Pancreas (tissue), 10 donors: ENCODE results near the gene WWC1. TPM values are rescaled to one million over a fixed set of nuclear protein-coding genes. Genes with fewer than 3 reads are reported as not detected.
A peak's percentile ranks its signal among the peaks of the same experiment; 100 is the strongest.

ENCODE experiments used
- ATAC-seq, 4 donors: fragments of 200-7000 bp; cut with Tn5 transposase; one replicate each; pipeline versions ENCODE4 v1.8.0 to v1.9.1; 2020; ENCODE audit warnings: mild to moderate bottlenecking in 4 of 4, moderate library complexity in 4 of 4
- DNase-seq, 6 donors: peaks; one replicate each; pipeline ENCODE4 v3.0.0-alpha.2; 2020
- FAIRE-seq: peaks from 2 replicates; lab custom pipeline; 2012; peaks lifted over from hg19 to GRCh38; lab: Jason Lieb, UNC
- H3K27ac ChIP-seq, 4 donors: fragments of 200-600 bp; sonication (generic); 1 replicate in 3 of 4; 2 replicates in 1 of 4; pipeline versions ENCODE4 v1.5.0 to v1.8.0; 2020
- H3K27me3 ChIP-seq, 4 donors: fragments of 200-600 bp; one replicate each; pipeline ENCODE4 v1.8.0; 2021
- H3K36me3 ChIP-seq, 3 donors: fragments of 200-600 bp; sonication (generic) in 1 of 3; one replicate each; pipeline versions ENCODE4 v1.5.0 to v1.8.0; 2020 to 2021
- H3K4me1 ChIP-seq, 3 donors: fragments of 200-600 bp; one replicate each; pipeline ENCODE4 v1.8.0; 2021
- H3K4me3 ChIP-seq, 4 donors: fragments of 200-600 bp; sonication (generic) in 2 of 4; one replicate each; pipeline versions ENCODE4 v1.5.0 to v1.8.0; 2020 to 2021
- H3K9me3 ChIP-seq, 4 donors: fragments of 200-600 bp; one replicate each; pipeline ENCODE4 v1.8.0; 2021
- CTCF ChIP-seq, 4 donors: fragments of 200-600 bp; sonication (generic) in 3 of 4; IDR thresholded peaks; one replicate each; pipeline versions ENCODE4 v1.5.0 to v1.8.0; 2021; ENCODE audit warnings: antibody characterized with exemption in 4 of 4
- WGBS, 2 donors: extraction: QIAGEN DNeasy Blood & Tissue Kit; methylation state at CpG; one replicate each; pipeline ENCODE4 v1.1.7; 2013; 5-methylcytosine and 5-hydroxymethylcytosine counted together
- intact Hi-C, 3 donors: fragments of 100-400 bp; cut with DNase I; formaldehyde crosslinking; loops; one replicate each; pipeline versions ENCODE4 v1.11.1 to v1.14.2; 2022
- polyA plus RNA-seq, 2 donors: library from polyadenylated mRNA; stranded (reverse); fragments of 200-250 nt; gene quantifications; one replicate each; pipeline ENCODE4 v1.2.3, GENCODE V29; 2013
- total RNA-seq, 6 donors: library from RNA; stranded (reverse); fragmentation: NEBNext Ultra II Directional in 4 of 6; extraction: Animal tissue kit (Norgen Biotek cat#: 25700) in 4 of 6; gene quantifications; one replicate each; pipeline versions ENCODE4 v1.2.1 to v1.2.4, GENCODE V29; 2021 to 2023
- donor health status: healthy with polysubstance abuse.
- donor health status: DM: no; HTN: no; CAD: no; lungs with moderate emphysema.
- donor health status: DM: no; HTN: no; CAD: no.
- donor health status: control.
- donor health status: control.
- donor health status: Bipolar disorder and iron deficiency.
- donor health status: DM: yes; HTN: yes; CAD: no.
- donor health status: DM: no; HTN: no; CAD: no.
- donor health status: DM: no; HTN: no; CAD: no.
- donor health status: DM: yes; HTN: yes; CAD: no.

Gene WWC1
- total and polyA plus RNA-seq, 8 donors = 35.0 to 54.2 (median 38.7) TPM

GRCh38 chr5:168324859-168325630 lies 33.6 kb downstream of the WWC1 start:
- DNase-seq (peak in 2 of 6 donors; percentile 43 to 52), FAIRE-seq (no peak), ATAC-seq (peak; percentile 44 to 65 (median 61))
- Histone ChIP-seq H3K27me3 (no peaks in the 10 kb centered on the region), H3K4me3 (no peak overlapping the region), H3K36me3 (no peaks in the 10 kb centered on the region), H3K27ac (peak overlapping the region; percentile 70 to 81 (median 75)), H3K9me3 (no peaks in the 10 kb centered on the region), H3K4me1 (peaks cover 23 to 49% (median 24%) of the 10 kb centered on the region in 3 donors)
- TF ChIP-seq CTCF (IDR thresholded peaks at IDR 0.05) = no peak
- WGBS, 2 donors = 64 to 68% methylated on average over 5 of the region's 5 CpGs
- intact Hi-C loops = no loop called here

- Histone ChIP-seq H3K4me1 (peaks cover 27 to 68% (median 34%) of the 10 kb centered on the region in 3 donors), H3K27ac (peak overlapping the region; percentile 31 to 82 (median 74)), H3K27me3 (no peaks in the 10 kb centered on the region), H3K4me3 (no peak overlapping the region), H3K9me3 (no peaks in the 10 kb centered on the region), H3K36me3 (no peaks in the 10 kb centered on the region)
- intact Hi-C loops = no loop called here
- no peak for ATAC-seq
- WGBS, 2 donors = 86 to 91% methylated on average over 3 of the region's 3 CpGs
- no peak for TF ChIP-seq CTCF (IDR thresholded peaks at IDR 0.05)
- no peak for FAIRE-seq
- no peak for DNase-seq
Measured at GRCh38 chr5:168327019-168327421, 35.6 kb downstream of the WWC1 start.

- no peak overlapping the region for H3K4me3 ChIP-seq
- peak overlapping the region; percentile 31 to 82 (median 74) for H3K27ac ChIP-seq
- no peaks in the 10 kb centered on the region for H3K9me3 ChIP-seq
- 55 to 68% methylated on average over 2 of the region's 2 CpGs for WGBS, 2 donors
- intact Hi-C loops = no loop called here
- no peak for TF ChIP-seq CTCF (IDR thresholded peaks at IDR 0.05)
- FAIRE-seq (no peak), ATAC-seq (no peak), DNase-seq (no peak)
- H3K4me1 ChIP-seq = peaks cover 27 to 73% (median 35%) of the 10 kb centered on the region in 3 donors
- H3K36me3 ChIP-seq = no peaks in the 10 kb centered on the region
- no peaks in the 10 kb centered on the region for H3K27me3 ChIP-seq
Measured at GRCh38 chr5:168327451-168327850, 36.0 kb downstream of the WWC1 start.

- TF ChIP-seq CTCF (IDR thresholded peaks at IDR 0.05) = no peak
- Histone ChIP-seq H3K9me3 (no peaks in the 10 kb centered on the region), H3K4me3 (no peak overlapping the region), H3K27ac (peak overlapping the region; percentile 68 to 82 (median 74)), H3K4me1 (peaks cover 27 to 75% (median 35%) of the 10 kb centered on the region in 3 donors), H3K36me3 (no peaks in the 10 kb centered on the region), H3K27me3 (no peaks in the 10 kb centered on the region)
- intact Hi-C loops = no loop called here
- FAIRE-seq (no peak), ATAC-seq (no peak), DNase-seq (no peak)
- 62% methylated on average over 4 of the region's 4 CpGs for WGBS, 2 donors
Measured at GRCh38 chr5:168327994-168328393, 36.5 kb downstream of the WWC1 start.

GRCh38 chr5:168328814-168329213 lies 37.4 kb downstream of the WWC1 start:
- H3K4me3 ChIP-seq = peak overlapping the region in 2 of 4 donors; percentile 11 to 20
- 4 to 7% methylated on average over 6 of the region's 6 CpGs for WGBS, 2 donors
- no peak for TF ChIP-seq CTCF (IDR thresholded peaks at IDR 0.05)
- FAIRE-seq (no peak), ATAC-seq (peak; percentile 64 to 81 (median 72)), DNase-seq (peak in 4 of 6 donors; percentile 56 to 68 (median 60))
- H3K9me3 ChIP-seq = no peaks in the 10 kb centered on the region
- peaks cover 27 to 79% (median 35%) of the 10 kb centered on the region in 3 donors for H3K4me1 ChIP-seq
- H3K27me3 ChIP-seq = no peaks in the 10 kb centered on the region
- H3K36me3 ChIP-seq = no peaks in the 10 kb centered on the region
- peak overlapping the region; percentile 68 to 82 (median 74) for H3K27ac ChIP-seq
- intact Hi-C loops = no loop called here
